Panc1 (cell line): ENCODE measurements around the gene KMT2C.

Experiments
- CTCF ChIP-seq: fragments of 450-650 bp; IDR thresholded peaks from 2 replicates; pipeline ENCODE4 v1.5.1; 2017; ENCODE audit warnings: mild to moderate bottlenecking
- TCF7L2 ChIP-seq: IDR thresholded peaks from 2 replicates; pipeline ENCODE4 v1.6.1; 2011; ENCODE audit warnings: mild to moderate bottlenecking, low read depth, low read length, inconsistent platforms

GRCh38 chr7:152367170-152367569 lies 68.6 kb downstream of the KMT2C start:
- TF ChIP-seq TCF7L2 (no peak), CTCF (no peak)
